GM06990 (cell line): ENCODE measurements around the gene FAM81A.

ENCODE experiments used
- DNase-seq: peaks from one replicate; pipeline ENCODE4 v3.0.0-alpha.2; 2011; ENCODE audit not compliant: insufficient read length; ENCODE audit errors: extremely low read depth
- H3K27me3 ChIP-seq: replicated peaks from 2 replicates; pipeline ENCODE4 v1.6.0; 2011; ENCODE audit warnings: low read length; ENCODE audit not compliant: control insufficient read depth, insufficient read depth
- H3K36me3 ChIP-seq: 2 replicates; pipeline ENCODE4 v1.5.1; 2011; ENCODE audit warnings: low read length; ENCODE audit not compliant: control insufficient read depth, insufficient read depth
- H3K4me3 ChIP-seq: replicated peaks from 2 replicates; pipeline ENCODE4 v1.5.1; 2011; ENCODE audit warnings: low read depth, mild to moderate bottlenecking, control low read depth, low read length
- CTCF ChIP-seq: IDR thresholded peaks from 2 replicates; pipeline ENCODE4 v1.5.1; 2011; ENCODE audit warnings: low read length, control low read depth, mild to moderate bottlenecking, inconsistent platforms; ENCODE audit not compliant: insufficient read depth, poor library complexity, severe bottlenecking

The FAM81A gene

GRCh38 chr15:59492389-59493377 is 54.7 kb downstream of the FAM81A start:
- peak; percentile 79 for TF ChIP-seq CTCF
- H3K27me3 ChIP-seq: no peaks in the 10 kb centered on the region
- no peak overlapping the region for H3K4me3 ChIP-seq
- DNase-seq: peak; percentile 32
- H3K36me3 ChIP-seq: no peaks in the 10 kb centered on the region

- TF ChIP-seq CTCF: peak; percentile 81
These were observed 63.6 kb downstream of the FAM81A start for GRCh38 chr15:59501597-59501996.

GRCh38 chr15:59515190-59515589 is 77.2 kb downstream of the FAM81A start:
- no peak overlapping the region for H3K4me3 ChIP-seq
- no peaks in the 10 kb centered on the region for H3K27me3 ChIP-seq
- DNase-seq: no peak
- TF ChIP-seq CTCF: no peak
- no peaks in the 10 kb centered on the region for H3K36me3 ChIP-seq

More at GRCh38 chr15:59501597-59501996, 63.6 kb downstream of the FAM81A start:
- Histone ChIP-seq H3K27me3 (no peaks in the 10 kb centered on the region), H3K4me3 (no peak overlapping the region), H3K36me3 (no peaks in the 10 kb centered on the region)
- DNase-seq: no peak

- H3K36me3 ChIP-seq: no peaks in the 10 kb centered on the region
- TF ChIP-seq CTCF: no peak
- H3K4me3 ChIP-seq: no peak overlapping the region; the same call in 1 of the 2 replicates
- no peaks in the 10 kb centered on the region for H3K27me3 ChIP-seq
- DNase-seq: peak; percentile 55
These were observed 78.9 kb downstream of the FAM81A start for GRCh38 chr15:59516655-59517461.

- no peak for TF ChIP-seq CTCF
- Histone ChIP-seq H3K27me3 (no peaks in the 10 kb centered on the region), H3K4me3 (no peak overlapping the region), H3K36me3 (no peaks in the 10 kb centered on the region)
- no peak for DNase-seq
These were observed 81.3 kb downstream of the FAM81A start for GRCh38 chr15:59519329-59519728.
